HG03066 (cell line): Measurements from ENCODE around the gene GARIN5A.

Experiments used
- ATAC-seq: cut with Tn5 transposase; IDR thresholded peaks from one replicate; pipeline ENCODE4 v1.9.1; 2021; ENCODE audit warnings: low read depth; ENCODE audit not compliant: unreplicated experiment

Gene GARIN5A

GRCh38 chr19:50419022-50419579, 57.5 kb downstream of the GARIN5A start:
- no peak for ATAC-seq

GRCh38 chr19:50418176-50419021, 58.2 kb downstream of the GARIN5A start, which contains the start of gene SPIB:
SPIB (plus strand) TSS chr19:50418938; CDS start chr19:50418963, 25 bp downstream.
- ATAC-seq: no peak

DNA sequence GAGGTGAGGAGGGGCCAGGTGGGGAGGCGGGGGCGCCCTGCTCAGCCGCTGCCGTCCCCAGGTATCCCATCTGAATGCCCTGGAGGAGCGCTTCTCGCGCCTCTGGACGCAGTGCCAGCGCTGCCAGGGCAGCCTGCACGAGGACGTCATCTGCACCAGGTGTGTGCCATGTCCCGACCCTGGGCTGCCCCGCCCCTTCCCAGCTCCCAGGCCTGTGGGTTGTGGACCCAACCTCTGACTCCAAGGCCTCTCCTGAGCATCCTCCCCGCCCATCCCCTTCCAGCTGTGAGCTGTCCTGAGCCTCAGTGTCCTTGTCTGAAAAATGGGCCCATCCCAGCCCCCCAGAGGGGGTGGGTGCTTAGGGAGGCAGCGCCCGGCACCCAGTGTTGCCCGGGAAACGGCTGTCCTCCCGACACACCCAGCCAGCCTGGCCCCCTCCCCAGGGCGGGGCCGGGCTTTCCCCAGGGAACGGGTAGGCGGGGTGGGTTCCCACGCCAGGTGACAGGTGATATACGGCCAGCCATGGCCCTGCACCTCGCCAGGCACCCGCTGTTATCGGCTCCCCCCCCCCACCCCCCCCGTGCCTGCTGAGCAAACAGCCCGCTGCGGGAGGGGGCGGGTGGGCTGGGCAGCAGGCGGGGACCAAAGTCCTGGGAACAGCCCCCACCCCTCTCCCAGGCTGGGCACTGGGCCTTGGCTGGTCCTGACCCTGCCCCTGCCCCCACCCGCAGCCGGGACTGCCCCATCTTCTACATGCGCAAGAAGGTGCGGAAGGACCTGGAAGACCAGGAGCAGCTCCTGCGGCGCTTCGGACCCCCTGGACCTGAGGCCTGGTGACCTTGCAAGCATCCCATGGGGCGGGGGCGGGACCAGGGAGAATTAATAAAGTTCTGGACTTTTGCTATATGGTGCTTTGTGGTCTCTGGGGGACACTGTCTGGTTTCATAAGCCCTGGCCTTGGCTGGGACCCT, 59.3 kb downstream of the GARIN5A start:
- no peak for ATAC-seq
